A549 treated with AZD9567 at 1 μM for 4 hours (cell line): ENCODE data around the gene GALK1. TPM values are rescaled to one million over a fixed set of nuclear protein-coding genes. Genes with fewer than 3 reads are reported as not detected.

Experiments
- total RNA-seq: library from RNA; stranded (reverse); fragments of 200-300 nt; extraction: Qiagen RNA extraction; gene quantifications from 5 replicates; pipeline ENCODE4 v1.2.3, GENCODE V29; 2022; ENCODE audit not compliant: insufficient read depth

GALK1 gene
- total RNA-seq, result 64.4 to 81.9 TPM (median 77.0 TPM) in 5 replicates

DNA sequence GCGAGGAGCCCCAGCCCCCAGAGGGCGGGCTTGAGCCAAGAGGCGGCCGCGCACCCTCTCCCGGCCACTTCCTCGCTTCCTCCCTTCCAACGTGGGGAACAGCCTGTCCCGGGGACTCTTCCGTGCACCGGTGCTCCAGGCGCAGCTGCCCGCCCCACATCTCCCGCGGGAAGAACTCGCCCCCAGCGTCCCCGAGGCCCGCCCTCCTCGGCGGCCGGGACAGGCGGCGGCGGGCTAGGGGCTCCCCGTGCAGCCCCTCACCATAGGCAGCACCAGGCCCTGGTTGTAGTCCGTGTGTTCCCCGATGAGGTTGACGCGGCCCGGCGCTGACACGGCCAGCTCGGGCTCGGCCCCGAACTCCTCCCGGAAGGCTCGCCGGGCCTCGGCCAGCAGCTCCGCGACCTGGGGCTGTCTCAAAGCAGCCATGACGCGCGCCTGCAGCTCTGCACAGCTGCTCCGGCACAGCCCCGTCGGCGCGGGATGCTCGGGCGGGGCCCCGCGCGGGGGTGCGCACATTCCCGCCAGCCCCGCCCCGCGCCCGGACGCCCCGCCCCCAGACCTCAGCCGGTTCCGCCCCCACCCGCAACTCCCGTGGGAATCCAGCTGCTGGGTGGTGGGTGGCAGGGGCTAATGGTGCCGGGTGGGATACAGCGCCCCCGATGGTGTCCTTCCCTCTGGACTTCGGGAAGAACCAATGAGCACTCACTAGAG, at the start of gene GALK1:
Gene GALK1 (minus strand): TSS at position 482 of the 711 bp plus-strand sequence. CDS start 56 bp downstream, at position 426.

DNA sequence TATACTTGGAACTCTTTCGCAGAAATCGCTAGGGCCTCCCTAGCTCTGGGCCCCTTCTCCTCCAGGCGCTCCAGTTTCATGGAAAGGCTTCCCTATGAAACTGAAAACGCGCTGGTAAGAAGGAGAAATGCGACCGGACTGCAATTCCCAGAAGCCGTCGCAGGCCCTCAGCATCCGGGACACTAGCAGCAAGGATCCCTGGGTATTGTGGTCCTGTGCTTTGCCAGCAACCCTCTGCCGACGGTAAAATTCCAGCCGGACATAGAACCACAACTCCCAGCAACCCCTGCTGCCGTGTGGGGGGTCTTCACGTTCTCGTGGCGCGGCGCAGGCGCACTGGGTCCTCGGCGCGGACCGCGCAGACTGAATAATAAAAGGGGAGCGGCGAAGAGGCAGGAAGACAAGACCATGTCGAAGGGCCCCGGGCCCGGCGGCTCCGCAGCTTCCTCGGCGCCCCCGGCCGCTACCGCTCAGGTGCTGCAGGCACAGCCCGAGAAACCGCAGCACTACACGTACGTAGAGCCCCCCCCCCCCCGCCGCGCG, 19.6 kb upstream of the GALK1 start, which contains the start of gene UNK:
Gene UNK (plus strand): TSS at position 334 of the 543 bp plus-strand sequence. CDS start 75 bp downstream, at position 409.

DNA sequence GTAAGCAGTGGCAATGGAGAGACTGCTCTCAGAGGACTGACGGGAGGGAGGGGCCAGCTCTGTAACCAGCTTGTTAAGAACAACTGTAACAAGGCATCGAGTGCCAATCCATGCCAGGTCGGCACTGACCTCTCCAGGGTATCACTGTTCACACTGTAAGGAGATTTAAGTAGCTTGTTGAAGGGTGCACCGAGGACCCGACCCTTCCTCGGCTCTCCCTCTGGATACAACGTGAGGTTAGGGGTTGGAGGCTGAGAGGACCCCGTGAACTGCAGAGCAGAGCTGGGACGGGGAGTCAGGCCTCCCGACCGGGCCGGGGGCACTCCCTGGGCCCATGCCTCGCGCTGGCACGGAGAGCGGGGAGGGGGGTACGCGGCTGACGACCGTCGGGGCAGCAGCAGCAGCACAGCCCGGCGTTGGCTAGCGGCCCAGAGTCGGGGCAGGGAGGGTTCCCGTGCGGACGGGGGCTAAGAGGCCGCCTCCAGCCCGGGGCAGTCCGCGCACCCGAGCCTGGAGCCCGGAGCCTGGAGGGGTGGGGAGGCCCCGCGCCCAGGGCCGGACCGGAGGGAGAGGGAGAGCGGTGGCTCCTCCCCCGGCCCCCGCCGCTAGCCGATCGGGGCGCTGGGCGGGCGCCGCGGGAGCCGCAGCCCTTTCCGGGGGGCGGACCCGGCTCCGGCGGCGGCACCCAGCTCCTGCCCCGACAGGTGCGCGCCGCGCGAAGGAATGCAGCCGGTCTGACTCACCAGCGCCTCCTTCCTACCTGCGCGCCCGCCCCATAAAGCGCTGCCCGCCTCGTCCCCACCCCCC, 44.1 kb downstream of the GALK1 start, which contains the start of gene ITGB4:
Gene ITGB4 (plus strand): TSS at position 804 of the 807 bp plus-strand sequence. CDS start 3,245 bp downstream, outside the sequence.

Other genes with a start within 250 kb of the GALK1 start
- 9.0 to 12.1 TPM (median 9.9 TPM) in 5 replicates for gene CASKIN2, start 249.7 kb downstream of the GALK1 start, total RNA-seq
- 37.9 to 51.8 TPM (median 46.7 TPM) in 5 replicates for gene TSEN54, start 248.7 kb downstream of the GALK1 start, total RNA-seq
- 13.8 to 36.2 TPM (median 33.6 TPM) in 5 replicates for gene LLGL2, start 239.5 kb downstream of the GALK1 start, total RNA-seq
- gene MYO15B, start 177.4 kb downstream of the GALK1 start, total RNA-seq, result 30.7 to 53.7 TPM (median 43.5 TPM) in 5 replicates
- gene SMIM5, start 131.8 kb downstream of the GALK1 start, total RNA-seq, result 0.64 to 0.79 TPM (median 0.72 TPM) in 4 of 5 replicates, not detected in the other
- gene RECQL5, start 98.0 kb downstream of the GALK1 start, total RNA-seq, result 23.8 to 30.3 TPM (median 27.1 TPM) in 5 replicates
- 124 to 134 TPM (median 129 TPM) in 5 replicates for gene SAP30BP, start 97.9 kb downstream of the GALK1 start, total RNA-seq
- 79.7 to 102 TPM (median 95.5 TPM) in 5 replicates for gene ITGB4, start 43.7 kb downstream of the GALK1 start, total RNA-seq
- gene UNK, start 19.6 kb upstream of the GALK1 start, total RNA-seq, result 24.9 to 41.9 TPM (median 29.4 TPM) in 5 replicates
- gene UNC13D, start 79.2 kb upstream of the GALK1 start, total RNA-seq, result 3.8 to 5.9 TPM (median 4.7 TPM) in 5 replicates
- 76.9 to 93.6 TPM (median 84.8 TPM) in 5 replicates for gene WBP2, start 90.1 kb upstream of the GALK1 start, total RNA-seq
- gene TRIM47, start 113.4 kb upstream of the GALK1 start, total RNA-seq, result 149 to 167 TPM (median 156 TPM) in 5 replicates
- gene TRIM65, start 131.8 kb upstream of the GALK1 start, total RNA-seq, result 24.6 to 42.5 TPM (median 37.6 TPM) in 5 replicates
- 100 to 137 TPM (median 130 TPM) in 5 replicates for gene MRPL38, start 139.7 kb upstream of the GALK1 start, total RNA-seq
- gene FBF1, start 175.8 kb upstream of the GALK1 start, total RNA-seq, result 5.0 to 9.4 TPM (median 8.5 TPM) in 5 replicates
- 16.3 to 17.6 TPM (median 17.1 TPM) in 5 replicates for gene ACOX1, start 214.0 kb upstream of the GALK1 start, total RNA-seq
- gene TEN1, start 214.0 kb upstream of the GALK1 start, total RNA-seq, result 23.0 to 25.8 TPM (median 25.3 TPM) in 5 replicates
- gene CDK3, start 235.7 kb upstream of the GALK1 start, total RNA-seq, result 4.6 to 5.5 TPM (median 5.0 TPM) in 4 of 5 replicates, not detected in the other